ENCODE measurements around the gene REEP6. TPM values are rescaled to one million over a fixed set of nuclear protein-coding genes. Genes with fewer than 3 reads are reported as not detected.

Gene REEP6
- polyA plus RNA-seq, 1 of the 3 experiments (the other 2 are of a cell fraction): 9.1 TPM

- no peak for DNase-seq
- no peaks in the 10 kb centered on the region for H3K9me3 ChIP-seq
- ChIA-PET POLR2A (no interaction called here), CTCF (interaction anchor here (2.2 kb wide), 1 partner anchor 36 kb away, joined by 11 read pairs; no protein-coding TSS in a partner anchor)
- no peak overlapping the region for H3K4me2 ChIP-seq
- no peak overlapping the region for H3K27ac ChIP-seq (ENCODE audit: low read depth in 2 of 2, low read length in 1 of 2)
- TF ChIP-seq, protein P1, sequence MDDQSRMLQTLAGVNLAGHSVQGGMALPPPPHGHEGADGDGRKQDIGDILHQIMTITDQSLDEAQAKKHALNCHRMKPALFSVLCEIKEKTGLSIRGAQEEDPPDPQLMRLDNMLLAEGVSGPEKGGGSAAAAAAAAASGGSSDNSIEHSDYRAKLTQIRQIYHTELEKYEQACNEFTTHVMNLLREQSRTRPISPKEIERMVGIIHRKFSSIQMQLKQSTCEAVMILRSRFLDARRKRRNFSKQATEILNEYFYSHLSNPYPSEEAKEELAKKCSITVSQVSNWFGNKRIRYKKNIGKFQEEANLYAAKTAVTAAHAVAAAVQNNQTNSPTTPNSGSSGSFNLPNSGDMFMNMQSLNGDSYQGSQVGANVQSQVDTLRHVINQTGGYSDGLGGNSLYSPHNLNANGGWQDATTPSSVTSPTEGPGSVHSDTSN (IDR thresholded peaks at IDR 0.05): no peak
- H3F3A ChIP-seq (replicated peaks; ENCODE audit: insufficient read depth): peaks cover 20% of the 10 kb centered on the region
- no peaks in the 10 kb centered on the region for H4K20me1 ChIP-seq (ENCODE audit: insufficient read depth)
- H3K4me3 ChIP-seq (ENCODE audit: low read depth in 2 of 2, low read length in 1 of 2): no peak overlapping the region
- 60% methylated on average over 10 of the region's 11 CpGs for WGBS (ENCODE audit: low lambda C conversion rate)
- H3K27me3 ChIP-seq (ENCODE audit: insufficient read depth): no peaks in the 10 kb centered on the region
- no peaks in the 10 kb centered on the region for H3K9me2 ChIP-seq
- no peak overlapping the region for H2AFZ ChIP-seq (ENCODE audit: low read depth)
- H3K9ac ChIP-seq: no peak overlapping the region
- H3K4me1 ChIP-seq (ENCODE audit: control insufficient read depth in 1 of 2, insufficient read depth in 2 of 2, low read depth in 1 of 2, low read length in 1 of 2): peaks cover 0 to 8% of the 10 kb centered on the region in 2 experiments; a peak in 1 of 4 replicates
- no peaks in the 10 kb centered on the region for H3K36me3 ChIP-seq (replicated peaks in 1 of 2; ENCODE audit: control insufficient read depth in 1 of 2, insufficient read depth in 2 of 2, low read length in 1 of 2)
- H3K79me2 ChIP-seq (ENCODE audit: insufficient read depth): no peaks in the 10 kb centered on the region
Measured at GRCh38 chr19:1509602-1510441, 18.8 kb downstream of the REEP6 start.

DNA sequence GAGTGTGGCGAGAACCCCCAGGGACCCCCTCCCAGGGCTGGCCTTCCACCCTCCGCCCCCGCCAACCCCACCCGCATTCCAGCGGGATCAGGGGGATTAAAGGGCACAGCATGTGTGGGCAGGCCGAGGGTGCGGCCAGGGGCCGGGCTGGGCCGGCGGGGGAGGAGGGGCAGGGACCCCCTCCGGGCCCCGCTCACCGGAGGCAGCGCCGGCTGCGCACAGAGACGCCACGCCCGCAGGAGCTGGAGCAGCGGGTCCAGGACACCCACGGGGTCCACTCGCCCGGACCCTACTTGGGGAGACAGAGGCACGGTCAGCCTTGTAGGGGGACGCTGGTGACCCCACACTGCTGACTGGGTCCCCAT, 19.4 kb downstream of the REEP6 start:
- Histone ChIP-seq H3K36me3 (replicated peaks in 1 of 2; ENCODE audit: control insufficient read depth in 1 of 2, insufficient read depth in 2 of 2, low read length in 1 of 2) (no peaks in the 10 kb centered on the region), H3K9me3 (no peaks in the 10 kb centered on the region), H3K27me3 (ENCODE audit: insufficient read depth) (no peaks in the 10 kb centered on the region), H4K20me1 (ENCODE audit: insufficient read depth) (no peaks in the 10 kb centered on the region), H3K4me2 (no peak overlapping the region), H3K9me2 (no peaks in the 10 kb centered on the region), H3K27ac (ENCODE audit: low read depth in 2 of 2, low read length in 1 of 2) (no peak overlapping the region), H3K79me2 (ENCODE audit: insufficient read depth) (no peaks in the 10 kb centered on the region), H3K4me1 (ENCODE audit: control insufficient read depth in 1 of 2, insufficient read depth in 2 of 2, low read depth in 1 of 2, low read length in 1 of 2) (peaks cover 0 to 8% of the 10 kb centered on the region in 2 experiments; a peak in 1 of 4 replicates), H3K9ac (no peak overlapping the region), H3K4me3 (ENCODE audit: low read depth in 2 of 2, low read length in 1 of 2) (no peak overlapping the region), H2AFZ (ENCODE audit: low read depth) (no peak overlapping the region), H3F3A (replicated peaks; ENCODE audit: insufficient read depth) (peaks cover 20% of the 10 kb centered on the region)
- no peak for TF ChIP-seq MEF2A (IDR thresholded peaks at IDR 0.05; ENCODE audit: borderline replicate concordance, low read depth)
- no peak for DNase-seq
- ChIA-PET POLR2A (no interaction called here), CTCF (no interaction called here)
- 54% methylated on average over 6 of the region's 25 CpGs for WGBS (ENCODE audit: low lambda C conversion rate)

GRCh38 chr19:1510807-1511206, 19.8 kb downstream of the REEP6 start:
- Histone ChIP-seq H3F3A (replicated peaks; ENCODE audit: insufficient read depth) (peaks cover 20% of the 10 kb centered on the region), H3K4me3 (ENCODE audit: low read depth in 2 of 2, low read length in 1 of 2) (no peak overlapping the region), H3K4me1 (ENCODE audit: control insufficient read depth in 1 of 2, insufficient read depth in 2 of 2, low read depth in 1 of 2, low read length in 1 of 2) (peaks cover 0 to 8% of the 10 kb centered on the region in 2 experiments; a peak in 1 of 4 replicates), H3K27me3 (ENCODE audit: insufficient read depth) (no peaks in the 10 kb centered on the region), H3K9me2 (no peaks in the 10 kb centered on the region), H3K4me2 (no peak overlapping the region), H3K9ac (no peak overlapping the region), H3K36me3 (replicated peaks in 1 of 2; ENCODE audit: control insufficient read depth in 1 of 2, insufficient read depth in 2 of 2, low read length in 1 of 2) (no peaks in the 10 kb centered on the region), H2AFZ (ENCODE audit: low read depth) (no peak overlapping the region), H3K79me2 (ENCODE audit: insufficient read depth) (no peaks in the 10 kb centered on the region), H3K9me3 (no peaks in the 10 kb centered on the region), H3K27ac (ENCODE audit: low read depth in 2 of 2, low read length in 1 of 2) (no peak overlapping the region), H4K20me1 (ENCODE audit: insufficient read depth) (no peaks in the 10 kb centered on the region)
- no peak for DNase-seq
- WGBS (ENCODE audit: low lambda C conversion rate): 45% methylated on average over 8 of the region's 9 CpGs
- POLR2A ChIA-PET: no interaction called here
- CTCF ChIA-PET: no interaction called here
- TF ChIP-seq USF1 (IDR thresholded peaks at IDR 0.05; ENCODE audit: borderline replicate concordance, low read depth) (no peak), JUND (IDR thresholded peaks at IDR 0.05) (no peak), MXI1 (IDR thresholded peaks at IDR 0.05; ENCODE audit: low read depth, low read length) (no peak), EZH2phosphoT487 (IDR thresholded peaks at IDR 0.05; ENCODE audit: borderline replicate concordance, low read depth) (no peak), RXRA (IDR thresholded peaks at IDR 0.05; ENCODE audit: borderline replicate concordance, low read depth) (no peak), CTCF (IDR thresholded peaks at IDR 0.05) (no peak), FOSL2 (IDR thresholded peaks at IDR 0.05; ENCODE audit: borderline replicate concordance, low read depth) (no peak), RCOR1 (IDR thresholded peaks at IDR 0.05; ENCODE audit: low read length) (no peak), ELF1 (IDR thresholded peaks at IDR 0.05) (no peak), FOXJ3 (CRISPR knock-in tag; IDR thresholded peaks at IDR 0.05) (no peak), FOXM1 (IDR thresholded peaks at IDR 0.05; ENCODE audit: low read depth) (no peak)
- TF ChIP-seq, protein P2, sequence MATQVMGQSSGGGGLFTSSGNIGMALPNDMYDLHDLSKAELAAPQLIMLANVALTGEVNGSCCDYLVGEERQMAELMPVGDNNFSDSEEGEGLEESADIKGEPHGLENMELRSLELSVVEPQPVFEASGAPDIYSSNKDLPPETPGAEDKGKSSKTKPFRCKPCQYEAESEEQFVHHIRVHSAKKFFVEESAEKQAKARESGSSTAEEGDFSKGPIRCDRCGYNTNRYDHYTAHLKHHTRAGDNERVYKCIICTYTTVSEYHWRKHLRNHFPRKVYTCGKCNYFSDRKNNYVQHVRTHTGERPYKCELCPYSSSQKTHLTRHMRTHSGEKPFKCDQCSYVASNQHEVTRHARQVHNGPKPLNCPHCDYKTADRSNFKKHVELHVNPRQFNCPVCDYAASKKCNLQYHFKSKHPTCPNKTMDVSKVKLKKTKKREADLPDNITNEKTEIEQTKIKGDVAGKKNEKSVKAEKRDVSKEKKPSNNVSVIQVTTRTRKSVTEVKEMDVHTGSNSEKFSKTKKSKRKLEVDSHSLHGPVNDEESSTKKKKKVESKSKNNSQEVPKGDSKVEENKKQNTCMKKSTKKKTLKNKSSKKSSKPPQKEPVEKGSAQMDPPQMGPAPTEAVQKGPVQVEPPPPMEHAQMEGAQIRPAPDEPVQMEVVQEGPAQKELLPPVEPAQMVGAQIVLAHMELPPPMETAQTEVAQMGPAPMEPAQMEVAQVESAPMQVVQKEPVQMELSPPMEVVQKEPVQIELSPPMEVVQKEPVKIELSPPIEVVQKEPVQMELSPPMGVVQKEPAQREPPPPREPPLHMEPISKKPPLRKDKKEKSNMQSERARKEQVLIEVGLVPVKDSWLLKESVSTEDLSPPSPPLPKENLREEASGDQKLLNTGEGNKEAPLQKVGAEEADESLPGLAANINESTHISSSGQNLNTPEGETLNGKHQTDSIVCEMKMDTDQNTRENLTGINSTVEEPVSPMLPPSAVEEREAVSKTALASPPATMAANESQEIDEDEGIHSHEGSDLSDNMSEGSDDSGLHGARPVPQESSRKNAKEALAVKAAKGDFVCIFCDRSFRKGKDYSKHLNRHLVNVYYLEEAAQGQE (IDR thresholded peaks at IDR 0.05; ENCODE audit: low read depth, low read length): no peak

Measured in SK-N-SH (cell line).